Testis (tissue), 3 donors: Measurements from ENCODE around the gene TJP2. TPM values are rescaled to one million over a fixed set of nuclear protein-coding genes. Genes with fewer than 3 reads are reported as not detected.

Source experiments
- DNase-seq: peaks from one replicate; pipeline ENCODE4 v3.0.0-alpha.2; 2019
- H3K27ac ChIP-seq, 2 donors: fragments of 200-600 bp; sonication (generic); one replicate each; pipeline ENCODE4 v1.5.1; 2019
- H3K27me3 ChIP-seq: fragments of 200-600 bp; sonication (generic); one replicate; pipeline ENCODE4 v1.5.1; 2019
- H3K36me3 ChIP-seq: fragments of 200-600 bp; sonication (generic); one replicate; pipeline ENCODE4 v1.5.1; 2017; ENCODE audit warnings: low read depth; ENCODE audit errors: missing control alignments
- H3K4me1 ChIP-seq: fragments of 200-600 bp; sonication (generic); one replicate; pipeline ENCODE4 v1.5.1; 2019
- H3K4me3 ChIP-seq, 2 donors: fragments of 200-600 bp; sonication (generic); one replicate each; pipeline ENCODE4 v1.5.1; 2017 to 2019
- H3K9me3 ChIP-seq: fragments of 200-600 bp; sonication (generic); one replicate; pipeline ENCODE4 v1.5.1; 2017
- CTCF ChIP-seq, 3 experiments: fragments of 450-650 bp in 2 of 3; fragments of 200-600 bp in 1 of 3; sonication (generic) in 1 of 3; IDR thresholded peaks; one replicate each; pipeline ENCODE4 v1.5.1; 2016 to 2019; ENCODE audit warnings: antibody characterized with exemption in 3 of 3, mild to moderate bottlenecking in 2 of 3, moderate library complexity in 1 of 3
- POLR2A ChIP-seq: fragments of 450-650 bp; IDR thresholded peaks from one replicate; pipeline ENCODE4 v1.6.1; 2017; ENCODE audit warnings: antibody characterized with exemption, mild to moderate bottlenecking, moderate library complexity
- WGBS, 2 donors: methylation state at CpG; one replicate each; pipeline ENCODE4 v1.1.5; 2018; 5-methylcytosine and 5-hydroxymethylcytosine counted together
- intact Hi-C: fragments of 100-400 bp; cut with DNase I; formaldehyde crosslinking; loops from one replicate; pipeline ENCODE4 v1.15.1; 2023; ENCODE audit warnings: low total_unique reads
- polyA plus RNA-seq: library from polyadenylated mRNA; stranded (reverse); fragments of 350-450 nt; fragmentation: Illumina TruSeq; extraction: RNeasy Lipid Tissue Mini Kit (QIAGEN cat#74804); gene quantifications from one replicate; pipeline ENCODE4 v1.2.3, GENCODE V29; 2014; ENCODE audit warnings: low read depth, low replicate concordance; ENCODE audit not compliant: insufficient read depth
- total RNA-seq, 2 donors: library from RNA; depleted of rRNA; stranded (reverse); fragments of >200 nt; gene quantifications; one replicate each; pipeline ENCODE4 v1.2.3, GENCODE V29; 2016

Gene TJP2
- total and polyA plus RNA-seq, 3 donors from 2014 or later = 108 to 168 (median 148) TPM

- intact Hi-C loops = no loop called here
- Histone ChIP-seq H3K27ac (no peak overlapping the region), H3K27me3 (no peaks in the 10 kb centered on the region), H3K4me1 (no peaks in the 10 kb centered on the region), H3K4me3 (peak overlapping the region in 1 of 2 donors; percentile 14), H3K36me3 (no peaks in the 10 kb centered on the region), H3K9me3 (no peaks in the 10 kb centered on the region)
- no peak for TF ChIP-seq POLR2A
- no peak for TF ChIP-seq CTCF (IDR thresholded peaks at IDR 0.05)
- no peak for DNase-seq
- WGBS, 2 donors = 55 to 63% methylated on average over 9 of the region's 9 CpGs
Measured at GRCh38 chr9:69265891-69266290, 91.8 kb downstream of the TJP2 start.

GRCh38 chr9:69272212-69272611, 98.1 kb downstream of the TJP2 start:
- Histone ChIP-seq H3K27ac (no peak overlapping the region), H3K4me1 (no peaks in the 10 kb centered on the region), H3K36me3 (no peaks in the 10 kb centered on the region), H3K27me3 (no peaks in the 10 kb centered on the region), H3K9me3 (no peaks in the 10 kb centered on the region), H3K4me3 (no peak overlapping the region)
- no peak for DNase-seq
- intact Hi-C loops = no loop called here
- WGBS, 2 donors = 93% methylated on average over 1 of the region's 1 CpG
- TF ChIP-seq CTCF (IDR thresholded peaks at IDR 0.05) (no peak), POLR2A (no peak)

- Histone ChIP-seq H3K36me3 (no peaks in the 10 kb centered on the region), H3K27me3 (no peaks in the 10 kb centered on the region), H3K4me1 (no peaks in the 10 kb centered on the region), H3K9me3 (no peaks in the 10 kb centered on the region), H3K4me3 (no peak overlapping the region), H3K27ac (no peak overlapping the region)
- WGBS, 2 donors = 63 to 80% methylated on average over 4 of the region's 4 CpGs
- no peak for DNase-seq
- TF ChIP-seq CTCF (IDR thresholded peaks at IDR 0.05) = no peak
- no peak for TF ChIP-seq POLR2A
- intact Hi-C loops = no loop called here
Measured at GRCh38 chr9:69273161-69273560, 99.1 kb downstream of the TJP2 start.

- intact Hi-C loops = no loop called here
- no peak for DNase-seq
- 78 to 85% methylated on average over 5 of the region's 5 CpGs for WGBS, 2 donors
Measured at GRCh38 chr9:69276775-69277174, 102.7 kb downstream of the TJP2 start.

More at GRCh38 chr9:69276775-69277174, 102.7 kb downstream of the TJP2 start:
- Histone ChIP-seq H3K4me3 (no peak overlapping the region), H3K9me3 (no peaks in the 10 kb centered on the region), H3K36me3 (no peaks in the 10 kb centered on the region), H3K4me1 (no peaks in the 10 kb centered on the region), H3K27me3 (no peaks in the 10 kb centered on the region), H3K27ac (no peak overlapping the region)
- TF ChIP-seq POLR2A = no peak
- no peak for TF ChIP-seq CTCF (IDR thresholded peaks at IDR 0.05)
